Right ventricle myocardium superior (tissue), 1 donor: Measurements from ENCODE around the gene FOXL3. TPM values are rescaled to one million over a fixed set of nuclear protein-coding genes. Genes with fewer than 3 reads are reported as not detected.
A peak's percentile ranks its signal among the peaks of the same experiment; 100 is the strongest.
"Not testable (repeated sequence)": the region's sequence is repeated elsewhere in the genome, so short reads cannot be mapped to it uniquely, and the experiment has no call there.

Experiments
- ATAC-seq: fragments of 200-7000 bp; cut with Tn5 transposase; one replicate; pipeline ENCODE4 v1.9.1; 2020; ENCODE audit warnings: mild to moderate bottlenecking; ENCODE audit not compliant: poor library complexity
- DNase-seq: peaks from one replicate; pipeline ENCODE4 v3.0.0-alpha.2; 2020
- intact Hi-C: fragments of 100-400 bp; cut with DNase I; formaldehyde crosslinking; loops from one replicate; pipeline ENCODE4 v1.11.2; 2022
- total RNA-seq: library from RNA; stranded (reverse); fragmentation: NEBNext Ultra II Directional; extraction: Animal tissue kit (Norgen Biotek cat#: 25700); gene quantifications from one replicate; pipeline ENCODE4 v1.2.1, GENCODE V29; 2021
- donor health status: DM: no; HTN: yes; CAD: no; lungs with severe emphysema.

FOXL3 gene
- total RNA-seq, 1 donor from 2014 or later, result not detected

- intact Hi-C loops, result loop anchor here (5.0 to 10.0 kb wide), 2 partner anchors 307 to 405 kb away; no protein-coding TSS in a partner anchor
- DNase-seq (peak; percentile 26), ATAC-seq (no peak)
These were observed 37.4 kb downstream of the FOXL3 start for GRCh38 chr7:327233-327931.

- ATAC-seq, result no peak
- intact Hi-C loops, result loop anchor here (5.0 to 10.0 kb wide), 2 partner anchors 307 to 404 kb away; no protein-coding TSS in a partner anchor
- peak; percentile 20 for DNase-seq
These were observed 38.2 kb downstream of the FOXL3 start for GRCh38 chr7:327991-328702.

GRCh38 chr7:329691-330281 lies 39.8 kb downstream of the FOXL3 start:
- ATAC-seq, result no peak
- intact Hi-C loops, result loop anchor here (5.0 to 10.0 kb wide), 3 partner anchors 193 to 403 kb away; no protein-coding TSS in a partner anchor
- DNase-seq, result peak; percentile 31

- peak; percentile 22 for DNase-seq
- no peak for ATAC-seq
- intact Hi-C loops, result loop anchor here (5.0 kb wide), 1 partner anchor 192 kb away; no protein-coding TSS in a partner anchor
These were observed 40.7 kb downstream of the FOXL3 start for GRCh38 chr7:330511-331230.

- intact Hi-C loops, result loop anchor here (5.0 kb wide), 1 partner anchor 190 kb away; no protein-coding TSS in a partner anchor
- no peak for ATAC-seq
- DNase-seq, result no peak
These were observed 42.1 kb downstream of the FOXL3 start for GRCh38 chr7:332020-332517.

- intact Hi-C loops, result loop anchor here (5.0 kb wide), 1 partner anchor 189 kb away; no protein-coding TSS in a partner anchor
- ATAC-seq, result peak; percentile 96
- DNase-seq, result peak; percentile 89
These were observed 42.8 kb downstream of the FOXL3 start for GRCh38 chr7:332646-333392.

- intact Hi-C loops, result loop anchor here (5.0 kb wide), 1 partner anchor 189 kb away; no protein-coding TSS in a partner anchor
- DNase-seq, result peak; percentile 89
- ATAC-seq, result peak; percentile 92
These were observed 43.4 kb downstream of the FOXL3 start for GRCh38 chr7:333393-333764.

- peak; percentile 8 for DNase-seq
- intact Hi-C loops, result loop anchor here (5.0 kb wide), 1 partner anchor 188 kb away; no protein-coding TSS in a partner anchor
- ATAC-seq, result no peak
These were observed 44.8 kb downstream of the FOXL3 start for GRCh38 chr7:334618-335357.

GRCh38 chr7:335358-336148 lies 45.6 kb downstream of the FOXL3 start:
- peak; percentile 37 for DNase-seq
- ATAC-seq, result no peak
- intact Hi-C loops, result no loop called here

GRCh38 chr7:336149-336533 lies 46.2 kb downstream of the FOXL3 start:
- ATAC-seq, intact Hi-C loops, DNase-seq: not testable (repeated sequence)

GRCh38 chr7:336810-337566 lies 47.0 kb downstream of the FOXL3 start:
- ATAC-seq (no peak), DNase-seq (peak; percentile 13)
- intact Hi-C loops, result no loop called here

GRCh38 chr7:337567-337951 lies 47.6 kb downstream of the FOXL3 start:
- ATAC-seq (no peak), DNase-seq (peak; percentile 30)
- intact Hi-C loops, result no loop called here

- DNase-seq (peak; percentile 29), ATAC-seq (no peak)
- intact Hi-C loops, result no loop called here
These were observed 48.5 kb downstream of the FOXL3 start for GRCh38 chr7:338295-339061.

- ATAC-seq (no peak), DNase-seq (peak; percentile 6)
- intact Hi-C loops, result no loop called here
These were observed 49.0 kb downstream of the FOXL3 start for GRCh38 chr7:339062-339342.

GRCh38 chr7:339696-340095 lies 49.7 kb downstream of the FOXL3 start:
- ATAC-seq, result no peak
- intact Hi-C loops, result no loop called here
- DNase-seq, result no peak
